ENCODE measurements around the gene DHX35. TPM values are rescaled to one million over a fixed set of nuclear protein-coding genes. Genes with fewer than 3 reads are reported as not detected.

Gene DHX35
- total RNA-seq, 1 experiment from 2014 or later: 29.5 TPM

DNA sequence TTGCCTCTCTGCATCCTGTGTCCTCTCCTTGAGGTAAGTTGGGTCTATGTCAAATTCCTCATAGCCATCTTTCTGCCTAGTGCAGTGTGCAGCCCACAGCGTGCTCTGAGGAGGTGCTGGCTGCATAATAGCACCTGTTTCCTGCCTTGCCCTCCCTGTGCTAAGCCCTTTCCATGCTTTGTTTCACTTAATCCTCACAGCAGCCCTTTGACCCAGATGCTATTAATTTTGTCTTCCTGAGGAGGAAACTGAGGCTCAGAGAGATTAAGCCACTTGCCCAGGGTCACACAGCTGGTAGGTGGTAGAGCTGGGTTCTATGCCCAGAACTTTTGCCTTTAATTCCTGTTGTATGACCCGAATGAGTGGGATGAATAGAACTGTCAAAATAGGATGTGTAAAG, 22.5 kb upstream of the DHX35 start:
- no peak overlapping the region for H3K4me3 Mint-ChIP-seq (ENCODE audit: unreplicated experiment)
- no peak overlapping the region for H3K4me3 ChIP-seq (ENCODE audit: low read depth, low read length)
- peaks cover 35% of the 10 kb centered on the region for H3K4me1 Mint-ChIP-seq (ENCODE audit: low read depth, unreplicated experiment)
- no peaks in the 10 kb centered on the region for H3K9me3 Mint-ChIP-seq (ENCODE audit: unreplicated experiment)
- peaks cover 79% of the 10 kb centered on the region for H3K36me3 Mint-ChIP-seq (ENCODE audit: insufficient read depth, unreplicated experiment)
- ChIA-PET CTCF (no interaction called here), POLR2A (no interaction called here)
- intact Hi-C loops (cut with micrococcal nuclease; ENCODE audit: unreplicated experiment): no loop called here
- peaks cover 7% of the 10 kb centered on the region for H3K4me1 ChIP-seq
- TF ChIP-seq, protein P1, sequence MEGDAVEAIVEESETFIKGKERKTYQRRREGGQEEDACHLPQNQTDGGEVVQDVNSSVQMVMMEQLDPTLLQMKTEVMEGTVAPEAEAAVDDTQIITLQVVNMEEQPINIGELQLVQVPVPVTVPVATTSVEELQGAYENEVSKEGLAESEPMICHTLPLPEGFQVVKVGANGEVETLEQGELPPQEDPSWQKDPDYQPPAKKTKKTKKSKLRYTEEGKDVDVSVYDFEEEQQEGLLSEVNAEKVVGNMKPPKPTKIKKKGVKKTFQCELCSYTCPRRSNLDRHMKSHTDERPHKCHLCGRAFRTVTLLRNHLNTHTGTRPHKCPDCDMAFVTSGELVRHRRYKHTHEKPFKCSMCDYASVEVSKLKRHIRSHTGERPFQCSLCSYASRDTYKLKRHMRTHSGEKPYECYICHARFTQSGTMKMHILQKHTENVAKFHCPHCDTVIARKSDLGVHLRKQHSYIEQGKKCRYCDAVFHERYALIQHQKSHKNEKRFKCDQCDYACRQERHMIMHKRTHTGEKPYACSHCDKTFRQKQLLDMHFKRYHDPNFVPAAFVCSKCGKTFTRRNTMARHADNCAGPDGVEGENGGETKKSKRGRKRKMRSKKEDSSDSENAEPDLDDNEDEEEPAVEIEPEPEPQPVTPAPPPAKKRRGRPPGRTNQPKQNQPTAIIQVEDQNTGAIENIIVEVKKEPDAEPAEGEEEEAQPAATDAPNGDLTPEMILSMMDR (IDR thresholded peaks at IDR 0.05; ENCODE audit: insufficient read depth in 1 of 2, low read depth in 1 of 2, low read length in 1 of 2, severe bottlenecking in 1 of 2, unreplicated experiment in 1 of 2): no peak
- no peaks in the 10 kb centered on the region for H3K9me3 ChIP-seq
- DNase-seq: no peak
- H3K27me3 ChIP-seq (replicated peaks; ENCODE audit: control insufficient read depth, insufficient read depth, low read length): no peaks in the 10 kb centered on the region
- no TSS peak for BruUV-seq (replicated peaks)
- H3K27me3 Mint-ChIP-seq (ENCODE audit: insufficient read depth, unreplicated experiment): no peaks in the 10 kb centered on the region
- H3K27ac Mint-ChIP-seq (ENCODE audit: unreplicated experiment): no peak overlapping the region
- peaks cover 4% of the 10 kb centered on the region; the same call in 1 of the 2 replicates for H3K36me3 ChIP-seq (ENCODE audit: control insufficient read depth, insufficient read depth, low read length)

DNA sequence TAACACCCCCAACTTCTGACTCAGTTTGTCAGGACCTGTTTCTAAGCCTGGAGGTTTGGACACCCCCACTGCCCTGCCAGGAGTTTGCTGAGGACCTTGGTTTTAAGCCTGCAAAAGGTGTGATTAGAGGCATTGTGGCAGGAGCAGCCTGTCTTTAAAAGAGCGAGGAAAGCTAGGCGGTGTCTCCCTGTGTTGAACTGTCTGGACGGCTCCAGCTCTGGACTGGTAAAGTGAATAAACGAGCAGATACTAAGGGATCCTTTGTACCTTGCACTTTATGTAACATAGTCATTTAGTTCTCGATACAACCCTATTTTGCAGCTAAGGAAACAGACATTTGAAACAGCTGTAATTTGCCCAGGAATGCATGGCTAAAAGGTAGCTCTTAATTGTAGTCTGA, 21.5 kb upstream of the DHX35 start:
- DNase-seq: peak in 1 of 2 experiments; percentile 18
- peaks cover 83% of the 10 kb centered on the region for H3K36me3 Mint-ChIP-seq (ENCODE audit: insufficient read depth, unreplicated experiment)
- CTCF ChIA-PET: interaction anchor here (0.7 to 2.4 kb wide), 2 partner anchors 22 to 761 kb away, joined by 3 to 13 read pairs; partner anchors contain the start of gene DHX35
- no peak overlapping the region for H3K4me3 Mint-ChIP-seq (ENCODE audit: unreplicated experiment)
- no peaks in the 10 kb centered on the region for H3K27me3 ChIP-seq (replicated peaks; ENCODE audit: control insufficient read depth, insufficient read depth, low read length)
- no peak overlapping the region for H3K4me3 ChIP-seq (ENCODE audit: low read depth, low read length)
- peaks cover 30% of the 10 kb centered on the region for H3K4me1 Mint-ChIP-seq (ENCODE audit: low read depth, unreplicated experiment)
- peak overlapping the region; percentile 16 for H3K27ac Mint-ChIP-seq (ENCODE audit: unreplicated experiment)
- no peaks in the 10 kb centered on the region for H3K27me3 Mint-ChIP-seq (ENCODE audit: insufficient read depth, unreplicated experiment)
- BruUV-seq (replicated peaks): no TSS peak
- peaks cover 5% of the 10 kb centered on the region; the same call in 1 of the 2 replicates for H3K36me3 ChIP-seq (ENCODE audit: control insufficient read depth, insufficient read depth, low read length)
- H3K4me1 ChIP-seq: peaks cover 4% of the 10 kb centered on the region
- no peaks in the 10 kb centered on the region for H3K9me3 ChIP-seq
- TF ChIP-seq, protein P1 (IDR thresholded peaks at IDR 0.05; ENCODE audit: insufficient read depth in 1 of 2, low read depth in 1 of 2, low read length in 1 of 2, severe bottlenecking in 1 of 2, unreplicated experiment in 1 of 2): no peak
- H3K9me3 Mint-ChIP-seq (ENCODE audit: unreplicated experiment): no peaks in the 10 kb centered on the region
- POLR2A ChIA-PET: no interaction called here
- intact Hi-C loops (cut with micrococcal nuclease; ENCODE audit: unreplicated experiment): no loop called here

DNA sequence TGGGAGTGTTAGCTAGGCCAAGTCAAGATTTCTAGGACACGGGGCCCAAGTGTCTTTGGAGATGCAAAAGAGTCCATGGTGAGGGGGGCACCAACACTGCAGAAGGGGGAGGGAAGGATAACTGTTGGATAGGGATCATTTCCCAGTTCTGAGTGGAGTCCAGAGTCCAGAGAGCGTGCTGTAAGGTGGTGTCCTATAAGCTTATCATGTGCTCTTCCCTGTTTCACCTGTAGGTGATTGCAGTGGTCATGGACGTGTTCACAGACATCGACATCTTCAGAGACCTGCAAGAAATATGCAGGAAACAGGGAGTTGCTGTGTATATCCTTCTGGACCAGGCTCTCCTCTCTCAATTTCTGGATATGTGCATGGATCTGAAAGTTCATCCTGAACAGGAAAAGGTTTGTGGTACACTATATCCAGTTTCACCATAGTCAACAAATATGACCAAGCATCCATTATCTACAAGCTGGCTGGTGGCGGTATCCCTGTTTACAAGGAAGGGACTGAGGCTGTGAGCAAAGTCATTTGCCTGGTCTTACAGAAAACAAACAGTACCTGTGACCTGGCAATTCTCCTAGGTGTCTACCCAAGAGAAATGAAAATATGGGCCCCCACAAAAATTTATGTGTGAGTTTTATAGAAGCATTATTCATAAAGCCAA, 20.3 kb upstream of the DHX35 start:
- TF ChIP-seq, protein P1 (IDR thresholded peaks at IDR 0.05; ENCODE audit: insufficient read depth in 1 of 2, low read depth in 1 of 2, low read length in 1 of 2, severe bottlenecking in 1 of 2, unreplicated experiment in 1 of 2): peak; percentile 43 to 53
- Mint-ChIP-seq H3K9me3 (ENCODE audit: unreplicated experiment) (no peaks in the 10 kb centered on the region), H3K27me3 (ENCODE audit: insufficient read depth, unreplicated experiment) (no peaks in the 10 kb centered on the region), H3K36me3 (ENCODE audit: insufficient read depth, unreplicated experiment) (peaks cover 85% of the 10 kb centered on the region), H3K4me1 (ENCODE audit: low read depth, unreplicated experiment) (peaks cover 23% of the 10 kb centered on the region), H3K4me3 (ENCODE audit: unreplicated experiment) (no peak overlapping the region), H3K27ac (ENCODE audit: unreplicated experiment) (peak overlapping the region; percentile 16)
- no peaks in the 10 kb centered on the region for H3K27me3 ChIP-seq (replicated peaks; ENCODE audit: control insufficient read depth, insufficient read depth, low read length)
- BruUV-seq (replicated peaks): no TSS peak
- no peaks in the 10 kb centered on the region for H3K9me3 ChIP-seq
- peaks cover 5% of the 10 kb centered on the region; the same call in 1 of the 2 replicates for H3K36me3 ChIP-seq (ENCODE audit: control insufficient read depth, insufficient read depth, low read length)
- intact Hi-C loops (cut with micrococcal nuclease; ENCODE audit: unreplicated experiment): no loop called here
- peak; percentile 42 for DNase-seq
- no peaks in the 10 kb centered on the region; the same call in 1 of the 2 replicates for H3K4me1 ChIP-seq
- ChIA-PET POLR2A (interaction anchor here (0.6 to 0.9 kb wide), 2 partner anchors 15 to 832 kb away, joined by 3 to 5 read pairs; partner anchors contain the start of gene FAM83D), CTCF (interaction anchor here (0.8 to 2.4 kb wide), 4 partner anchors 13 to 28 kb away, joined by 3 to 13 read pairs (median 4); partner anchors contain the start of gene DHX35)
- no peak overlapping the region for H3K4me3 ChIP-seq (ENCODE audit: low read depth, low read length)

Measured in Caco-2 (cell line).